Stomach (tissue), 9 donors: ENCODE data around the gene TGOLN2. TPM values are rescaled to one million over a fixed set of nuclear protein-coding genes. Genes with fewer than 3 reads are reported as not detected.
A peak's percentile ranks its signal among the peaks of the same experiment; 100 is the strongest.
"Not testable (repeated sequence)": the region's sequence is repeated elsewhere in the genome, so short reads cannot be mapped to it uniquely, and the experiment has no call there.

ENCODE experiments used
- DNase-seq, 2 donors: peaks; one replicate each; pipeline versions ENCODE4 v3.0.0 to v3.0.0-alpha.2; 2013 to 2019
- H3K27ac ChIP-seq, 5 donors: fragments of 200-600 bp in 4 of 5; sonication (generic) in 4 of 5; one replicate each; pipeline ENCODE4 v1.5.1; 2013 to 2019; ENCODE audit warnings: mild to moderate bottlenecking in 1 of 5, moderate library complexity in 1 of 5
- H3K27me3 ChIP-seq, 3 donors: fragments of 200-600 bp; sonication (generic); one replicate each; pipeline ENCODE4 v1.5.1; 2017 to 2019; ENCODE audit warnings: mixed run types in 1 of 3
- H3K36me3 ChIP-seq, 4 donors: fragments of 200-600 bp; sonication (generic); 1 replicate in 3 of 4; 2 replicates in 1 of 4; pipeline ENCODE4 v1.5.1; 2016 to 2019
- H3K4me1 ChIP-seq, 4 donors: fragments of 200-600 bp; sonication (generic); one replicate each; pipeline ENCODE4 v1.5.1; 2016 to 2019
- H3K4me3 ChIP-seq, 4 donors: fragments of 200-600 bp; sonication (generic) in 3 of 4; one replicate each; pipeline ENCODE4 v1.5.1; 2016 to 2019; ENCODE audit warnings: mild to moderate bottlenecking in 1 of 4
- H3K9me3 ChIP-seq, 4 donors: fragments of 200-600 bp; sonication (generic); one replicate each; pipeline ENCODE4 v1.5.1; 2016 to 2019
- EP300 ChIP-seq: sonication (generic); formaldehyde crosslinking; IDR thresholded peaks from one replicate; pipeline ENCODE4 v1.6.1; 2017; ENCODE audit warnings: antibody characterized with exemption
- POLR2A ChIP-seq, 4 donors: fragments of 450-650 bp; IDR thresholded peaks; one replicate each; pipeline ENCODE4 v1.6.1; 2016; ENCODE audit warnings: antibody characterized with exemption in 4 of 4, control low read depth in 2 of 4, mild to moderate bottlenecking in 1 of 4, moderate library complexity in 1 of 4
- POLR2AphosphoS5 ChIP-seq, 3 donors: sonication (generic); formaldehyde crosslinking; IDR thresholded peaks; one replicate each; pipeline ENCODE4 v1.6.1; 2016; ENCODE audit warnings: antibody characterized with exemption in 3 of 3
- WGBS, 5 donors: extraction: QIAGEN DNeasy Blood & Tissue Kit in 3 of 5; methylation state at CpG; one replicate each; pipeline versions ENCODE4 v1.1.5 to v1.1.7; 2013 to 2018; 5-methylcytosine and 5-hydroxymethylcytosine counted together
- intact Hi-C: fragments of 100-400 bp; cut with DNase I; formaldehyde crosslinking; loops from one replicate; pipeline ENCODE4 v1.15.1; 2023; ENCODE audit warnings: low total_unique reads
- polyA plus RNA-seq, 3 donors: library from polyadenylated mRNA; stranded (reverse); fragments of 200-250 nt; gene quantifications; one replicate each; pipeline ENCODE4 v1.2.3, GENCODE V29; 2013
- total RNA-seq, 5 donors: library from RNA; depleted of rRNA; stranded (reverse); fragments of >200 nt; gene quantifications; one replicate each; pipeline versions ENCODE4 v1.1.0 to v1.2.3, GENCODE V29; 2014 to 2016
- TF ChIP-seq, protein P1 (sequence below), 7 experiments: fragments of 450-650 bp in 4 of 7; fragments of 200-600 bp in 3 of 7; sonication (generic) in 3 of 7; IDR thresholded peaks; one replicate each; pipeline ENCODE4 v1.5.1; 2016 to 2019; ENCODE audit warnings: antibody characterized with exemption in 7 of 7, control low read depth in 2 of 7, mild to moderate bottlenecking in 1 of 7
- donor health status: healthy with polysubstance abuse.
- donor health status: Bipolar disorder and iron deficiency.
- donor health status: healthy.

The TGOLN2 gene
- total and polyA plus RNA-seq, 8 donors = 10.8 to 232 (median 105) TPM

DNA sequence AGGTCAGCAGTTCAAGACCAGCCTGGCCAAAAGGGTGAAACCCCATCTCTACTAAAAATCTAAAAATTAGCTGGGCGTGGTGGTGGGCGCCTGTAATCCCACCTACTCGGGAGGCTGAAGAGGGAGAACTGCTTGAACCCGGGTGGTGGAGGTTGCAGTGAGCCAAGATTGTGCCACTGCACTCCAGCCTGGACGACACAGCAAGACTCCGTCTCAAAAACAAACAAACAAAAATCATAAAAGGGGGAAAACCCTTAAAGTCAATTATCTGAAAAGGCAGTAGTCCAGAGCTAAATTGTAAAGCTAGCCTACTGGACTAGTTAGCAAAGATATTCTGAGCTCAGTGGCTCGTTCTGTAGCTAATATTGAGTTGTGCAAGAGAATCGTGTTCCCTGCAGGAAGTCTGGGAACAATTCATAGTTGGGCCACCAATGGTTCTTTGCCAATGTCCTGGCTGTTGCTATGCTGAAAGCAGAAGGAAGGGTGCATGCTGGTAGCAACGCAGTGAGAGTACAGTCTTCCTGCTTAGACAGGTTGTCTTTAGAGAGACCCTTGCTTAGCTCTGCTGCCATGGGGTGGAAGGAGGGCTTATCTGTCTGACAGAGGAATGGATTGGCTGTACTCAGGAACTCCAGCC lies 4.3 kb downstream of the TGOLN2 start:
- no peaks in the 10 kb centered on the region for H3K27me3 ChIP-seq
- no peak for TF ChIP-seq POLR2AphosphoS5 (IDR thresholded peaks at IDR 0.05)
- no peak for TF ChIP-seq EP300
- no peak for TF ChIP-seq POLR2A (IDR thresholded peaks at IDR 0.05)
- TF ChIP-seq, protein P1, sequence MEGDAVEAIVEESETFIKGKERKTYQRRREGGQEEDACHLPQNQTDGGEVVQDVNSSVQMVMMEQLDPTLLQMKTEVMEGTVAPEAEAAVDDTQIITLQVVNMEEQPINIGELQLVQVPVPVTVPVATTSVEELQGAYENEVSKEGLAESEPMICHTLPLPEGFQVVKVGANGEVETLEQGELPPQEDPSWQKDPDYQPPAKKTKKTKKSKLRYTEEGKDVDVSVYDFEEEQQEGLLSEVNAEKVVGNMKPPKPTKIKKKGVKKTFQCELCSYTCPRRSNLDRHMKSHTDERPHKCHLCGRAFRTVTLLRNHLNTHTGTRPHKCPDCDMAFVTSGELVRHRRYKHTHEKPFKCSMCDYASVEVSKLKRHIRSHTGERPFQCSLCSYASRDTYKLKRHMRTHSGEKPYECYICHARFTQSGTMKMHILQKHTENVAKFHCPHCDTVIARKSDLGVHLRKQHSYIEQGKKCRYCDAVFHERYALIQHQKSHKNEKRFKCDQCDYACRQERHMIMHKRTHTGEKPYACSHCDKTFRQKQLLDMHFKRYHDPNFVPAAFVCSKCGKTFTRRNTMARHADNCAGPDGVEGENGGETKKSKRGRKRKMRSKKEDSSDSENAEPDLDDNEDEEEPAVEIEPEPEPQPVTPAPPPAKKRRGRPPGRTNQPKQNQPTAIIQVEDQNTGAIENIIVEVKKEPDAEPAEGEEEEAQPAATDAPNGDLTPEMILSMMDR (IDR thresholded peaks at IDR 0.05) = no peak
- WGBS, 5 donors = 79 to 88% (median 84%) methylated on average over 9 of the region's 9 CpGs
- DNase-seq = no peak
- H3K27ac ChIP-seq = no peak overlapping the region
- intact Hi-C loops = no loop called here
- H3K9me3 ChIP-seq = no peaks in the 10 kb centered on the region
- peaks cover 41 to 92% (median 67%) of the 10 kb centered on the region in 4 donors for H3K4me1 ChIP-seq
- peak overlapping the region in 2 of 4 donors; percentile 79 to 81 for H3K4me3 ChIP-seq
- peaks cover 54 to 67% (median 65%) of the 10 kb centered on the region in 4 donors for H3K36me3 ChIP-seq

DNA sequence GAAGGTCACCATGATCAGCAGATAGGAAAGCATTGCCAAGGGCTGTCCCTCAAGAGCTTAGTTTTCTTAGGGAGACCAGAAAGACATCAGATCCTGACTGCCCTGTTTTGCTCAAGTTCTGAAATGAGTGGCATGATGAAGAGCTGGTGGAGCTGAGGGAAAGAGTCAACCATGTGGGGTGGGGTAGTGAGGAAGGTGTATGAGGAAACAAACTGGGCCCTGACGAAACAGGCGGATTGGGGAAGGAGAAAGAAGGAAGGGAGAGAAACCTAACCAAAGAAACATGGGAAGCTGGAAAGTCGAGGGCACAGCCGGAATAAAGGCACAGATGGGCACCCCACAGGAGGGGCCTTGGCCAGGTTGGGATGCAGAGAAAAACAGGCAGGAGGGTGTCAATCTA lies 8.0 kb downstream of the TGOLN2 start:
- Histone ChIP-seq H3K27ac (no peak overlapping the region), H3K36me3 (peaks cover 66 to 100% (median 97%) of the 10 kb centered on the region in 4 donors), H3K4me3 (no peak overlapping the region), H3K9me3 (no peaks in the 10 kb centered on the region), H3K27me3 (no peaks in the 10 kb centered on the region), H3K4me1 (peaks cover 17 to 68% (median 43%) of the 10 kb centered on the region in 4 donors)
- intact Hi-C loops = no loop called here
- TF ChIP-seq POLR2AphosphoS5 (IDR thresholded peaks at IDR 0.05) (no peak), POLR2A (IDR thresholded peaks at IDR 0.05) (no peak), EP300 (no peak)
- TF ChIP-seq, protein P1 (IDR thresholded peaks at IDR 0.05) = no peak
- no peak for DNase-seq
- WGBS, 5 donors = 84 to 98% (median 88%) methylated on average over 4 of the region's 4 CpGs

DNA sequence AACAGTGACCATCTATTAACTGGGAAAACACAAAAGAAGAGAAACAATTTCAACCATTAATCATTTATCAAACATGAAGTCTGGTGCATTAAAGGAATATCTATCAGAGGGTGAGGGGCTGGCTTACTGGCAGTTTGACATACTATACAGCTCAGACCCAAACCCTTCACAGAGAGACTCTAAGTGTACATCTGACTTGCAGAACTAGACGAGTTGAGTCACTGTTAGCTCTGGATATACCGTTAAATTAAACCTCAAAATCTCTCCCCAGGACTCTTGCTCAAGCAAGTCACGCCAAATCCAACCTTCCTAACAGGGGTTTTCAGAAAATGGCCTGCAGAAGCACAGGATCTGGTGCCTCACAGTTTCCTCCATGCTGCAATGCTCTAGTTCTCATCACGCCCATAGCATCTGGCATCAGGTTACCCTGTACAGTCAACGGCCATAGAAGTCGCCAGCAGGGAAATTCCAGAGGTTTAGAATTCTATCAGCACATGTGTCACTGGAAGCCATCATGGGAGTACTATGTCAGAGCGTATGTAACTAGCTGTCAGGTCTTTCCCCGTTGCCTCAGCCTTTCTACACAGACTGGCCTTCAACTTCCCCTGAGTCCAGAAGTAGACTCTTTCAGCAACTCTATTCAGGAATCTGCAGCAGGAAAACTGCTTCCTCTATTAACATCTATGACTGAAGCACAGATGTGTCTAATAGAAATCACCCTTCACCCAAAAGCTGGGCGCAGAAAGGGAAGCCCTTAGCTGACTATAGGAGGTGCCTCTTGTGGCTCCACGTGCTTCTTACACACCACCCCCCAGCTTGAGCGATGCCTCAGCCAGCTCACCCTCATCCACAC lies 9.3 kb downstream of the TGOLN2 start:
- no peak for TF ChIP-seq EP300
- TF ChIP-seq, protein P1 (IDR thresholded peaks at IDR 0.05) = no peak
- no peak for TF ChIP-seq POLR2A (IDR thresholded peaks at IDR 0.05)
- TF ChIP-seq POLR2AphosphoS5 (IDR thresholded peaks at IDR 0.05) = no peak
- DNase-seq = peak in 1 of 2 donors; percentile 37
- no peaks in the 10 kb centered on the region for H3K27me3 ChIP-seq
- peaks cover 53 to 99% (median 96%) of the 10 kb centered on the region in 4 donors for H3K36me3 ChIP-seq
- peaks cover 5 to 61% (median 35%) of the 10 kb centered on the region in 4 donors for H3K4me1 ChIP-seq
- no peaks in the 10 kb centered on the region for H3K9me3 ChIP-seq
- WGBS, 5 donors = 60 to 78% (median 73%) methylated on average over 11 of the region's 11 CpGs
- intact Hi-C loops = no loop called here
- H3K27ac ChIP-seq = no peak overlapping the region
- H3K4me3 ChIP-seq = no peak overlapping the region

DNA sequence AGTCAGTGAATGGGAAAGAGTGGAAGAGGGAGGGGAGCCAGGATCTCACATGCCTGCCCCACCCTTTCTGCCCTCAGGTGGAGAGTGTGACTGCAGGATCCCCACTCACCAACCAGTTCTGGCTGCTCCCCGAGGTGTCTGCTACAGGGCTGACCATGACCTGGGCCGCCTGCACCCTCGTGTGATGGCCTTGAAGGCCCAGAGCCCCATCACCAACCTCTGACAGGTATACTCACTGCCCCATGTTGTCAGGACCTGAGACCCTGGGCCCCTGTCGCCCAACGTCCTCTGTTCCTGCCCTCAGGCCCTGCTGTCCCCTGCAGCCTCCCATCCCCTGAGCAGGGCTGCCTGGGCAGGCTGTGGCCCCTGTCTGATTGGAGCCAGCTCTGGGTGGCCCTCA lies 11.9 kb downstream of the TGOLN2 start:
- peaks cover 30 to 77% (median 73%) of the 10 kb centered on the region in 4 donors for H3K36me3 ChIP-seq
- H3K4me3 ChIP-seq, H3K9me3 ChIP-seq, intact Hi-C loops, DNase-seq, H3K27me3 ChIP-seq, H3K27ac ChIP-seq: not testable (repeated sequence)
- WGBS, 5 donors = 50 to 83% methylated on average over 2 to 5 of the region's 5 CpGs; no CpG with 5 or more reads in 3 of the 5 donors
- H3K4me1 ChIP-seq = peaks cover 0 to 36% (median 14%) of the 10 kb centered on the region in 4 donors
